Thyroid gland (tissue), 4 donors: ENCODE results near the gene KERA.

Experiments used
- POLR2A ChIP-seq, 2 donors: fragments of 450-650 bp; IDR thresholded peaks; one replicate each; pipeline ENCODE4 v1.6.1; 2017; ENCODE audit warnings: antibody characterized with exemption in 2 of 2, mild to moderate bottlenecking in 2 of 2, moderate library complexity in 1 of 2
- TF ChIP-seq, protein P1 (sequence below), 6 experiments: fragments of 200-600 bp in 3 of 6; fragments of 450-650 bp in 3 of 6; sonication (generic) in 3 of 6; IDR thresholded peaks; one replicate each; pipeline ENCODE4 v1.5.1; 2016 to 2019; ENCODE audit warnings: antibody characterized with exemption in 6 of 6, mild to moderate bottlenecking in 2 of 6, inconsistent platforms in 1 of 6, moderate library complexity in 1 of 6

DNA sequence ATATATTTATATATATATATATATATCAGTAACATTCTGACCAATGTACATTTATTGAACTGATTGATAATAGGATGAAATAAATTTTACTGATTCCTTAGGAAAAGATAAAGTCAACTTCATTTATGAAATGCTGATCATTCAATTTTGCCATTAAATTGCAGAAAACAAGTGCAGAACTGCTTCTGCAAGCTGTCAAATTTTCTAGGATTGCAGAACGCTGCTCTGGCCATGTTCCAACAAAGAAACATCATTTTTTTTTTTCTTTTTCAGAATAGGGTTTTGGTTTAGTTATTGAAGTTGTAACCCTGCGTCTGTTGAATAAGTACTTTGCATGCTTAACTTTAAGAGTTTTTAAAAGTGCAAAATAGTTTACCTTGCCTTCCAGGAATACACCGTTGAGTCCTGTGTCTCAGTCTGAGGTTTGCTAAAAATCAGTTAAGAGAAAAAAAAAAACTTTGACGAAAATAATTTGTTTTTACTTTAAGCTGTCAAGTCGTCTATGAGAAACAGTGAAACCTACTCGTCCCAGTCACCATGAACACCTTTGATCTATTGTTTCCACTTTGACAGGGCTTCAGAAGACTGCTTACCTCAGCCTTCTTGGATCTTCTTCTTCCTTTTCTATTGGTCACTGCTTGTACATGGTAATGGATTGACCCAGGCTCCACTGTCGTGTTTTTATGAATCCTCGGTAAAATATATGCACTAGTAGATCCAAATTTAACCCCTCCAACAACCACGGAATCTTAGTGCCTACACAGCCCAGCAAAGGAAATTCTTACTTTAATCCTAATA, at the start of gene KERA:
- no peak for TF ChIP-seq POLR2A (IDR thresholded peaks at IDR 0.05)
- TF ChIP-seq, protein P1, sequence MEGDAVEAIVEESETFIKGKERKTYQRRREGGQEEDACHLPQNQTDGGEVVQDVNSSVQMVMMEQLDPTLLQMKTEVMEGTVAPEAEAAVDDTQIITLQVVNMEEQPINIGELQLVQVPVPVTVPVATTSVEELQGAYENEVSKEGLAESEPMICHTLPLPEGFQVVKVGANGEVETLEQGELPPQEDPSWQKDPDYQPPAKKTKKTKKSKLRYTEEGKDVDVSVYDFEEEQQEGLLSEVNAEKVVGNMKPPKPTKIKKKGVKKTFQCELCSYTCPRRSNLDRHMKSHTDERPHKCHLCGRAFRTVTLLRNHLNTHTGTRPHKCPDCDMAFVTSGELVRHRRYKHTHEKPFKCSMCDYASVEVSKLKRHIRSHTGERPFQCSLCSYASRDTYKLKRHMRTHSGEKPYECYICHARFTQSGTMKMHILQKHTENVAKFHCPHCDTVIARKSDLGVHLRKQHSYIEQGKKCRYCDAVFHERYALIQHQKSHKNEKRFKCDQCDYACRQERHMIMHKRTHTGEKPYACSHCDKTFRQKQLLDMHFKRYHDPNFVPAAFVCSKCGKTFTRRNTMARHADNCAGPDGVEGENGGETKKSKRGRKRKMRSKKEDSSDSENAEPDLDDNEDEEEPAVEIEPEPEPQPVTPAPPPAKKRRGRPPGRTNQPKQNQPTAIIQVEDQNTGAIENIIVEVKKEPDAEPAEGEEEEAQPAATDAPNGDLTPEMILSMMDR (IDR thresholded peaks at IDR 0.05): no peak
